H1 (cell line): Measurements from ENCODE around the gene ORMDL2. TPM values are rescaled to one million over a fixed set of nuclear protein-coding genes. Genes with fewer than 3 reads are reported as not detected.

ENCODE experiments used
- CTCF ChIA-PET: fragments of 300-600 bp; sonication (Branson Sonifier 250); formaldehyde crosslinking; loops from one replicate; lab custom pipeline; 2021; ENCODE audit not compliant: partially characterized antibody; lab: Charles Lee
- POLR2A ChIA-PET: fragments of 300-600 bp; sonication (Branson Sonifier 250); formaldehyde crosslinking; loops from one replicate; lab custom pipeline; 2021; ENCODE audit warnings: inconsistent platforms; ENCODE audit not compliant: partially characterized antibody; lab: Charles Lee
- DNase-seq, 2 experiments: peaks; one replicate each; pipeline versions ENCODE4 v3.0.0 to v3.0.0-alpha.2; 2010 to 2022; ENCODE audit warnings: low spot score in 2 of 2, low read depth in 1 of 2, mixed read lengths in 1 of 2
- FAIRE-seq: peaks from 2 replicates; lab custom pipeline; 2011; peaks lifted over from hg19 to GRCh38; lab: Jason Lieb, UNC
- H2AFZ ChIP-seq: 2 replicates; pipeline ENCODE4 v1.8.1; 2012; ENCODE audit warnings: low read length, inconsistent platforms
- H2AK5ac ChIP-seq: 2 replicates; pipeline ENCODE4 v1.6.1; 2013; ENCODE audit warnings: low read depth, low read length
- H2BK120ac ChIP-seq: replicated peaks from 2 replicates; pipeline ENCODE3; 2013; ENCODE audit warnings: low read depth, low read length, inconsistent platforms
- H2BK12ac ChIP-seq: 2 replicates; pipeline ENCODE4 v1.6.1; 2013; ENCODE audit warnings: low read depth, low read length
- H2BK15ac ChIP-seq: 2 replicates; pipeline ENCODE4 v1.6.1; 2013; ENCODE audit warnings: low read length
- H2BK20ac ChIP-seq: 2 replicates; pipeline ENCODE4 v1.6.1; 2013; ENCODE audit warnings: low read length
- H2BK5ac ChIP-seq: 2 replicates; pipeline ENCODE4 v1.6.1; 2013; ENCODE audit warnings: low read depth, low read length
- H3K14ac ChIP-seq: 2 replicates; pipeline ENCODE4 v1.6.1; 2013; ENCODE audit warnings: inconsistent platforms; ENCODE audit not compliant: insufficient read length
- H3K18ac ChIP-seq: 2 replicates; pipeline ENCODE4 v1.6.1; 2013; ENCODE audit warnings: low read length; ENCODE audit errors: extremely low read depth
- H3K23ac ChIP-seq: 2 replicates; pipeline ENCODE4 v1.6.1; 2013; ENCODE audit warnings: inconsistent platforms; ENCODE audit not compliant: insufficient read length
- H3K23me2 ChIP-seq: 2 replicates; pipeline ENCODE4 v1.6.1; 2013; ENCODE audit warnings: low read depth, low read length
- H3K27ac ChIP-seq: 2 replicates; pipeline ENCODE4 v1.6.1; 2011; ENCODE audit warnings: low read depth, low read length, inconsistent platforms
- H3K27me3 ChIP-seq, 4 experiments: replicated peaks in 1 of 4; 1 replicate in 1 of 4; 2 replicates in 3 of 4; pipeline versions ENCODE4 v1.6.1 to v1.8.1; 2011 to 2013; ENCODE audit warnings: low read length in 3 of 4, mild to moderate bottlenecking in 3 of 4, inconsistent platforms in 2 of 4, mixed read lengths in 2 of 4, moderate library complexity in 1 of 4; ENCODE audit not compliant: control insufficient read depth in 3 of 4, insufficient read depth in 3 of 4; ENCODE audit errors: extremely low read depth in 1 of 4
- H3K36me3 ChIP-seq, 4 experiments: 2 replicates each; pipeline versions ENCODE4 v1.6.1 to v1.8.1; 2011 to 2013; ENCODE audit warnings: mild to moderate bottlenecking in 4 of 4, low read length in 3 of 4, moderate library complexity in 2 of 4, control low read depth in 1 of 4, inconsistent platforms in 1 of 4; ENCODE audit not compliant: insufficient read depth in 4 of 4, control insufficient read depth in 2 of 4
- H3K4ac ChIP-seq: replicated peaks from 2 replicates; pipeline ENCODE3; 2013; ENCODE audit warnings: low read length, low read depth, mixed read lengths, inconsistent platforms; ENCODE audit not compliant: insufficient read length
- H3K4me1 ChIP-seq, 4 experiments: replicated peaks in 1 of 4; 1 replicate in 1 of 4; 2 replicates in 3 of 4; pipeline versions ENCODE4 v1.6.1 to v1.8.1; 2011 to 2013; ENCODE audit warnings: low read length in 3 of 4, inconsistent platforms in 2 of 4, mixed read lengths in 1 of 4; ENCODE audit not compliant: insufficient read depth in 4 of 4, control insufficient read depth in 3 of 4
- H3K4me2 ChIP-seq, 2 experiments: 2 replicates each; pipeline versions ENCODE4 v1.6.1 to v1.8.1; 2011 to 2013; ENCODE audit warnings: low read depth in 2 of 2, low read length in 2 of 2, control low read depth in 1 of 2, inconsistent platforms in 1 of 2, mild to moderate bottlenecking in 1 of 2; ENCODE audit not compliant: insufficient read depth in 1 of 2
- H3K4me3 ChIP-seq, 4 experiments: fragments of 200-600, 300-600 bp in 1 of 4; sonication (generic), shearing (Covaris generic), sonication (Bioruptor Twin) in 1 of 4; 2 replicates each; pipeline versions ENCODE4 v1.5.1 to v1.8.1; 2011 to 2016; ENCODE audit warnings: low read length in 4 of 4, low read depth in 3 of 4, control low read depth in 2 of 4, inconsistent platforms in 2 of 4, mild to moderate bottlenecking in 2 of 4, mixed read lengths in 1 of 4, moderate library complexity in 1 of 4; ENCODE audit not compliant: insufficient read depth in 2 of 4; ENCODE audit errors: extremely low read depth in 1 of 4
- H3K56ac ChIP-seq: replicated peaks from 2 replicates; pipeline ENCODE3; 2013; ENCODE audit warnings: low read depth, mild to moderate bottlenecking, mixed read lengths, low read length, inconsistent platforms; ENCODE audit not compliant: insufficient read length
- H3K79me1 ChIP-seq: 2 replicates; pipeline ENCODE4 v1.6.1; 2013; ENCODE audit warnings: low read depth, low read length, control low read depth
- H3K79me2 ChIP-seq, 2 experiments: 2 replicates each; pipeline versions ENCODE4 v1.6.1 to v1.8.1; 2012 to 2013; ENCODE audit warnings: low read length in 2 of 2, mild to moderate bottlenecking in 2 of 2, inconsistent platforms in 1 of 2; ENCODE audit not compliant: insufficient read depth in 2 of 2, control insufficient read depth in 1 of 2
- H3K9ac ChIP-seq, 4 experiments: replicated peaks in 1 of 4; 1 replicate in 1 of 4; 2 replicates in 3 of 4; pipeline versions ENCODE4 v1.6.1 to v1.8.1; 2011 to 2013; ENCODE audit warnings: low read depth in 3 of 4, low read length in 3 of 4, control low read depth in 2 of 4, mild to moderate bottlenecking in 2 of 4, moderate library complexity in 2 of 4, inconsistent platforms in 1 of 4; ENCODE audit errors: extremely low read depth in 1 of 4
- H3K9me3 ChIP-seq, 2 experiments: 2 replicates each; pipeline versions ENCODE4 v1.6.1 to v1.8.1; 2012 to 2013; ENCODE audit warnings: mild to moderate bottlenecking in 2 of 2, moderate library complexity in 2 of 2, control low read depth in 1 of 2, inconsistent platforms in 1 of 2, low read depth in 1 of 2, low read length in 1 of 2, mixed read lengths in 1 of 2; ENCODE audit not compliant: insufficient read depth in 2 of 2
- H4K20me1 ChIP-seq, 2 experiments: replicated peaks in 1 of 2; 2 replicates each; pipeline versions ENCODE3 to v1.8.1; 2011 to 2013; ENCODE audit warnings: inconsistent platforms in 2 of 2, low read length in 2 of 2, mild to moderate bottlenecking in 1 of 2; ENCODE audit not compliant: insufficient read depth in 2 of 2, control insufficient read depth in 1 of 2
- H4K5ac ChIP-seq: 2 replicates; pipeline ENCODE4 v1.6.1; 2013; ENCODE audit warnings: low read length, low read depth, mixed read lengths, inconsistent platforms; ENCODE audit not compliant: insufficient read length
- H4K8ac ChIP-seq: 2 replicates; pipeline ENCODE4 v1.8.0; 2013; ENCODE audit warnings: mild to moderate bottlenecking, moderate library complexity, low read length, inconsistent platforms; ENCODE audit not compliant: insufficient read depth; ENCODE audit errors: extremely low read depth
- H4K91ac ChIP-seq: replicated peaks from 2 replicates; pipeline ENCODE3; 2013; ENCODE audit warnings: low read length, mixed read lengths, inconsistent platforms; ENCODE audit not compliant: insufficient read length
- NRF1 ChIP-seq: IDR thresholded peaks from 2 replicates; pipeline ENCODE4 v1.6.1; 2011; ENCODE audit warnings: mild to moderate bottlenecking, low read depth, low read length, improper control_type of control experiment
- POLR2AphosphoS5 ChIP-seq: IDR thresholded peaks from 2 replicates; pipeline ENCODE4 v1.6.1; 2011; ENCODE audit warnings: low read depth, low read length
- RBBP5 ChIP-seq: IDR thresholded peaks from 2 replicates; pipeline ENCODE4 v1.7.1; 2012; ENCODE audit warnings: low read depth, mild to moderate bottlenecking, inconsistent platforms, low read length, moderate library complexity, borderline replicate concordance
- RNF2 ChIP-seq: fragments of 200-900, 300-1000 bp; sonication (generic); IDR thresholded peaks from 2 replicates; pipeline ENCODE4 v1.7.1; 2016; ENCODE audit warnings: borderline replicate concordance, low read depth, mild to moderate bottlenecking, antibody characterized with exemption, low read length; ENCODE audit not compliant: poor library complexity, severe bottlenecking; ENCODE audit errors: missing control alignments
- TAF1 ChIP-seq: IDR thresholded peaks from 2 replicates; pipeline ENCODE4 v1.6.1; 2011; ENCODE audit warnings: mild to moderate bottlenecking, low read depth, low read length
- whole genome bisulfite sequencing, 2 experiments: shearing (Covaris generic) in 1 of 2; methylation state at CpG; one replicate each; pipeline versions ENCODE4 v1.1.6 to v1.1.7; 2013 to 2015; ENCODE audit warnings: low lambda C conversion rate in 2 of 2, mixed read lengths in 2 of 2, inconsistent platforms in 1 of 2, low coverage in 1 of 2, missing lambda C conversion rate in 1 of 2; ENCODE audit not compliant: insufficient replicate concordance in 2 of 2, insufficient coverage in 1 of 2, insufficient read length in 1 of 2; ENCODE audit errors: extremely low coverage in 1 of 2, missing lambda C conversion rate in 1 of 2; 5-methylcytosine and 5-hydroxymethylcytosine counted together
- polyA plus RNA-seq, 7 experiments: library from polyadenylated mRNA; depleted of rRNA in 3 of 7; stranded (reverse) in 5 of 7; unstranded in 2 of 7; fragments of >200 nt in 5 of 7; fragments of 200-250 nt in 2 of 7; gene quantifications; 1 replicate in 5 of 7; 2 replicates in 1 of 7; 4 replicates in 1 of 7; pipeline versions ENCODE4 v1.2.1 to v1.2.3, GENCODE V29; 2011 to 2013; ENCODE audit warnings: missing spikeins in 2 of 7, mixed read lengths in 2 of 7
- total RNA-seq: library from RNA; stranded (reverse); fragmentation: NEBNext Ultra II Directional; extraction: Animal tissue kit (Norgen Biotek cat#: 25700); gene quantifications from 2 replicates; pipeline ENCODE4 v1.2.1, GENCODE V29; 2021

The ORMDL2 gene
- total and polyA plus RNA-seq, 2 of the 8 experiments (the other 6 are each of a cell fraction or from before 2014, with no cell fraction given) = 39.0 to 65.6 TPM

DNA sequence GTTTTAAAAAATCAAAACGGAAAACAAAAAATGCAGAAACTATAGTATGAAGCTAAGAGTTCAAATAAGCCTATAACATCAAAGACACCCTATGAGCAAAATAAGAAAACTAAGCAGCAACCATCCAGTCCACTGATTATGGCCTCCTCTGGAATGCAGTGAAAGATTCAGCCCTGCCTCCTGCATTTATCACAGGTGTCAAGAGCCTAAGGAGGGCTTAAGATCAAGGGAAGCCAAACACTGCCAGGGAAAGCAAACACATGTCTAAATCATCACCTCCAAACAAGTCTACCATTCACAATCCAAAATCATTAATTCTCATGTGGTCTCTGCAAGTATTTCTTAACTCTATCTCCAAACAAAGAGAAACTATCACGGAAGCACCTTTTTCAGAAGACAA lies 28.7 kb upstream of the ORMDL2 start:
- Histone ChIP-seq H3K4me3 (no peak overlapping the region), H2AK5ac (no peak overlapping the region), H3K18ac (no peak overlapping the region), H3K4me2 (no peak overlapping the region), H2BK15ac (no peak overlapping the region), H3K9me3 (no peaks in the 10 kb centered on the region), H4K20me1 (peaks cover 0 to 2% of the 10 kb centered on the region in 2 experiments), H3K56ac (no peak overlapping the region), H3K23me2 (no peaks in the 10 kb centered on the region), H3K4me1 (no peaks in the 10 kb centered on the region), H4K91ac (no peak overlapping the region), H3K79me1 (no peaks in the 10 kb centered on the region), H4K5ac (no peak overlapping the region), H3K9ac (no peak overlapping the region), H2BK120ac (no peak overlapping the region), H2BK5ac (no peak overlapping the region), H3K79me2 (no peaks in the 10 kb centered on the region), H2BK12ac (no peak overlapping the region), H2AFZ (no peak overlapping the region), H3K23ac (no peak overlapping the region), H3K4ac (no peak overlapping the region), H3K36me3 (peaks cover 4 to 75% (median 47%) of the 10 kb centered on the region in 4 experiments; a peak in 7 of 8 replicates), H3K27me3 (no peaks in the 10 kb centered on the region), H3K27ac (no peak overlapping the region), H2BK20ac (no peak overlapping the region), H4K8ac (no peak overlapping the region), H3K14ac (no peak overlapping the region)
- CTCF ChIA-PET = interaction anchor here (0.6 to 9.8 kb wide), 7 partner anchors 11 to 107 kb away, joined by 3 to 145 read pairs (median 4); no protein-coding TSS in a partner anchor
- no peak for DNase-seq
- POLR2A ChIA-PET = interaction anchor here (0.7 to 46.5 kb wide), 3 partner anchors 18 to 64 kb away, joined by 3 to 809 read pairs (median 4); partner anchors contain the start of genes CD63 and GDF11
- FAIRE-seq = no peak
- WGBS, 2 experiments = 92% methylated on average over 2 of the region's 2 CpGs; no CpG with 5 or more reads in 1 of the 2 experiments
- no peak for TF ChIP-seq POLR2AphosphoS5
- no peak for TF ChIP-seq TAF1
- no peak for TF ChIP-seq RNF2
- no peak for TF ChIP-seq NRF1
- no peak for TF ChIP-seq RBBP5
